HG03571 (cell line): ENCODE data around the gene SERGEF.

Experiments
- ATAC-seq: cut with Tn5 transposase; IDR thresholded peaks from one replicate; pipeline ENCODE4 v1.9.1; 2021; ENCODE audit not compliant: unreplicated experiment

The SERGEF gene

DNA sequence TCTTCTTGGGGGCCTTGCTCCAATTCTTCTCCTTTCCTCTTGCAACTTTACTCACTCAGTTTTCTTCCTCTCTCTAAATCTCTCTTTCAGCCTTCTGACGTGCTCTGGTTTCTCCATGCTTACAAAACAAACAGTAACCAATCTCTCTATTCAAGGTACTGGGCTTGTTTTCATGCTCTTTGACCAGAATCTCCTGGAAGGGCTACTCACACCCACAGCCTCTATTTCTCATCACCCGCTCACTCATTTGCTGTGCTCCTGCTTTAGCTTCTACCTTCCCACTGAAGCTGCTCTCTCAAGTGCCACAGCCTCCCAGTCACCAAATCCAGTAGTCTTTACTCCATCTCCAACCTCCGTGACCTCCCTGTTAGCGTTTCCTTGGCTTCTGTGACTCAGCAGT is 60.4 kb downstream of the SERGEF start:
- ATAC-seq: no peak

DNA sequence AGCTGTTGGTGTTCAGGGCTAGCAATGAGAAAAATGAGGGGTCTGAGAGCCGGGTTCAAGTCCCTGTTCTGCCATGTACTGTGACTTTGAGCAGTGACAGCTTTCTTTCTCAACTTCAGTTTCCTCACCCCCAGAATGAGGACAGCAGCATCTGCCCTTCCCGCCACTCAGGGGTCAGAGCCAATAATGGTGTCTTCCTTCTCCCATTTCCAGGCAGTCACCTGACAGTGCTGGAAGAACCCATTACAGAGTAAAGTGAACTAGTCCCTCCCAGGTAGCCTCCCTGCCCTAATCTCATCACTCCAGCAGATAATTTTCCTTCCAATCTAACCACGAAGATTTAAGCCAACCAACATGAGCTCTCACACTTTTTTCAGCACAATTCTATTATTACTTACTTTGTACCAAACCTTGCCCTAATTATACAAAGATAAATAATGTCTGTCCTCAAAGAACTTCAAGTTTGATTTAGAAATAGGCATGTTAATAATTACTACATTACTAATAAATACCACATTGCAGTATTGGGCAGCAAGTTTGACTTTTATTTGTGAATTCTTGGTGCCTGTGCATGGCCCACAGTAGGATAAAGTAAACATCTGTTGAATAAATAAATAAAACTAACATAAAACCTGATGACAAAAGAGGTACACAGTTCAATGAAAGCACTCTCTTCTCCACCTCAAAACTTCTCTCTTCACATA is 61.0 kb downstream of the SERGEF start:
- ATAC-seq: no peak

DNA sequence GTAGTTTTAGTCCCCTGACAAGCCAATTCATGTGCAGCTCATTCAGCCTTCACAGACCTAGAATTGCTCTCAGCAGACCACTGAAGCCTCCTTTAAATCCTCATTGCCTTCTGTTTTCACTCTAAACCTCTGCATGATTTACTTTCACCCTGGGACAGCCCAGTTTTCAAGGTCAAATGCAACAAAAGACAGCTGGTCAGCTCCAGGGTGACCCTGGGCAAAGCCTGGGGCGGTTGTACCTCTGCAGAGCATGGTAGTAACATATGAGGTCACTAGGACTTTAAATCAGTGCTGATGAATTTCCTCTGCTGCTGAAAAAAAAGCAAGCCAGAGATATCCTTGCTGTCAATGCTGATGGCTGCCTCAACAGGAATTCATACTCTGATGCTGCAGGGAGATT is 62.2 kb downstream of the SERGEF start:
- no peak for ATAC-seq

DNA sequence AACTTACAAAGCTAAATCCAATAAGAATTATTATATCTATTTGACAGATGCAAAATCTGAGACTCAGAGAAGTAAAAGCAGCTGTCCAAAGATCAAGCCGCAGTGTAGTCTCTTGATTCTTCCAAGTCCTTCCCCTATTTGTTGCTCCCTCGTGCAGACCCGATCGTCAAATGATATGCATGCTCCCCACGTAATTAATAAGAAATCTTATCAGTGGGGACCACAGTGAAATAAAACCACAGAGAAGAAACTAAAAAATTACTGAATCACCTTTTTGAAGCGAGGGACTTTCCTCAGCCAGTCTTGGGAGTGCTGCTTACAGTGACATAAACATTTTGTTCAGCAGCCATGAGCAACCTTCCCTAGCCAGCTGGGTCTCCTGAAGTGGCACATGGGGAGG is 64.6 kb downstream of the SERGEF start:
- no peak for ATAC-seq

DNA sequence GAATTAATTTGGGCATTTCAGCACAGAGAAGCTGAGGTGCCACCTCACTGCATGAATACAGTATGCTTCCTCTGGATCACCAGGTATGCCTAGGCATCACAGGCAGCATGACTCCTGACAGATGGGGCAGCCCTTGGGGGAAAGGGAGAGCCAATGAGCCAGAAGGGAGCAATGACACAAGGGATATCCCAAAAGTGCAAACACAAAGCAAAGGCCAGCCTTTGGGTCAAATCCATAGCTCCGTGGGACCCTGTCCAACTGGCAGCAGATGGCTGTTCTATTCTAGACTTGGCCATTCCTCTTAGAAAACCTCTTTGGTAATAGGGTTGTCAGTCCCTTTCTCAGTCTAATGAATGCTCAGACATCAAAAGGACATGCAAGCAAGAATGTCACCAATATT is 73.3 kb downstream of the SERGEF start:
- ATAC-seq: no peak

DNA sequence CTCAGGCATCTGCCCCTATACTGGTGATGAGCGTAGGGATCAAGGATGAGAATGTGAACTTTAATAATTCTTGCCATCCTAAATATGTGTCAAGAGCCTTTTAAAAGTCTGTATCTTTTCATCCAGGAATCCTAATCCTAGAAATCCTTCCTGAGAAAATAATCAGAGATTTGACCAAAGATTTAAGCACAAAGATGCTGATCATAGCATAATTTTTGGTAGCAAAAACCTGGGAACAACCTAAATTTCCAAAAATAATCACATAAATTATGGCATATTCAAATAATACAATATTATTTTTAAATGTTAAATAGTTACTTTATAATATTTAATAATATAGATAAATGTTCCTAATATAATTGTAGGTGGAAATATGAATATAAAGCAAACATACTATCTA is 76.1 kb downstream of the SERGEF start:
- ATAC-seq: no peak

DNA sequence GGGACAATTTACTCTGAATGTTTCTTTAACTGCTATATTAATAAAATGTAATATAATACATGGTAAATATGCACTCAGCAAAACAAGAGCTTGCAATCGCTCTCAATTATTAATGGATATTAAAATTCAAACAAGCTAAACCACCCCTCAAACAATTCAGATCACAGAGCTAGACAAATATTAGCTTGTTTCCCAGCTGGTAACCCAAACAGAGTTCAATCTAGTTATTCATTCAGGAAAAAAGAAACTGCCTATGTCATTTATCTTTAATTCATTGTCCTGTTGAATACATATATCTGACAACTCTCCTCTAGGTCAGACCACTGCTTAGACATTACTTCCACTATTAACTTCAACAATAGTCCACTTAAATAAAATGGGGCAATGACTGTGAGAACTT is 78.7 kb downstream of the SERGEF start:
- no peak for ATAC-seq

DNA sequence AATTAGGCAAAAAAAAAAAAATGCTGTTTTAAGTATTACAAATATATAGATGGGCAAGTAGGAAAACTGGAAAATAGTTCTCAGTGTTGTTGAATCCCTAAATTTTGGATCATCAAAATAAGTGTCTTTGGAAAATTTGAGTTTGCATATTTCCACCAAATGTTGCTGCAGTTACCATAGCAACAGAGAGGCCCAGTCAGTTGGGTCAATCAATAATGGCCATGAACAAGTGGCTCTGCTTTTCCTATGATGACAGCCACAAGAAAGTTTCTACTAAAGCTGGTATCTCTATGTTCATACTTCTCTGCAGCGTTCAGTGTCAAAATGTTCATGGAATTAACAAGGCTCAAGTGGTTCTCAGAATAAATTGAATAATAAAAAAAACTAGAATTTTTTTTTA is 79.1 kb downstream of the SERGEF start:
- no peak for ATAC-seq

DNA sequence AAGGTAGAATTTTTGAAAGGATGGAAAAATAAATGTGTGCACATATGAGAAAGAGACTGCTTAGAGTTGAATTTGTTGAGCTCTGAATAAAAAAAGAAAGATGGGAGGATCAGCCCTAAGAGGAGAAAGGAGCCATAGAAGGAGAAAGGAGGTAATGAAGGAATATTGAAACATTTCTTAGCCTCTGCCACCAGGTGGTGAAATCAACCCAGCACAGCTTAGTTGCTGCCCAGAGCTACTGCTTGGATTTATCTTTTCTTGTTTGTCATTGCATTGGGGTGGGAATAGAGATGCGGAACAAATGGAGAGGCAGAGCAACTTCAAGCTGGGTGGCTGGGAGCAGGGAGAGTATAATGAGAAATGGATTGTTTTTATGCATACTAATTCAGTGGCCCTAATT is 80.4 kb downstream of the SERGEF start:
- no peak for ATAC-seq

DNA sequence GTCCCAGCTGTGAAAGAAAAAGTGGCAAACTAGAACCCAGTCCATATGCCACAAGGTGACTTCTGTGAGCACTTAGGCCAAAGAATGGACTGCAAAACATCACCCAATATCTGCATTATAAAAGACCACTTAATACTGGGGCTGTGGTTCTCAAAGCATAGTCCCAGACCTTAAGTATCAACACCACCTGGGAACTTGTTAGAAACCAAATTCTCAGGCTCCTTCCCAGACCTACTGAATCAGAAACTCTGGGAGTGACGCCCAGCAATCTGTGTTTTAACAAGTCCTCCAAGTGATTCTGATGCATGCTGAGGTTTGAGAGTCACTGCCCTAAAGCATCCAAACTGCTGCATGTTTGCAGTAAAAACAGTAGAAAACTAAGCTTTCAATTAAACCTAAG is 81.3 kb downstream of the SERGEF start:
- no peak for ATAC-seq

DNA sequence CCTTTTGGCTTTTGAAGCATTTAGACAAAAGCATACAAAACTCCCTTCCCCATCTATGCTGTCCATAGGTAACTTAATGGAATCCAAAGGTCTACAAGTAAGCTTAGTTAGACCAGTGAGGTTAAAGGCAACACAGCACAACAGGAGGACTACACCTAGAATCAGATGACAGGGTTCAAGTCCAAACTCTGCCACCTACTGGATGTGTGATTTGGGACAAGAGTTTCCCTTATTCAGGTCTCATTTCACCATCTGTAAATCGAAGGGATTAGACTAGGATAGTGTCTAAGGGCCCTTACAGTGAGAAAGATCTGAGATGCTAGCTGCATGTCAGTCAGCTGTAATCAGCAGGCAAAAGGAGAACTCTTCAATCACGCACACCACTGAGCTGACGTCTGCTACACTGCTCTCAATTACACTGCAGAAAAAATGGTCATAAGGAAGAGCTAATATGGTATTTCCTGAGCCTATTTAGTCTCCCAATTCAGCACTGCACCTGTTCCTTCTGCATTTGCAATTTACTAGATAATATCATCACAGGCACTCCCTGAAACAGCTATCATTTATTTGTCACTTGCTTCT is 82.2 kb downstream of the SERGEF start:
- no peak for ATAC-seq

DNA sequence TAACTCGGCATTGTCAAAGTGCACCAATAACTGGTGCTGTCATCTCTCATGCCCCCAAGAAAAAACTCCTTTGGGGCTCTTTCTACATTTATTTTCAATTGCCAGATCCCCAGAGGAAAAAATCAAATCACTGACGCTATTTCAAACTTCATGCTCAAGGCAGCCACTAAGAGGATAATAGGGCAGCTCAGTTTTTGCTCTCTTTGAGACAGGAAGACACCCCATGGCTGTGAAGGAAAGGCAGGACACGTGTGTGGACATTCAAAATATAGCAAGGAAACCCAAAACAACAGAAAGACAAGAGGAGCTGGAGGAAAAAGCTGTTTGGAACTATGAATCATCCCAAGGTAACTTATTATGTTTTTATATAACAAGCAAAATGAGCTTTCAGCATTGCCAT is 83.7 kb downstream of the SERGEF start:
- no peak for ATAC-seq

DNA sequence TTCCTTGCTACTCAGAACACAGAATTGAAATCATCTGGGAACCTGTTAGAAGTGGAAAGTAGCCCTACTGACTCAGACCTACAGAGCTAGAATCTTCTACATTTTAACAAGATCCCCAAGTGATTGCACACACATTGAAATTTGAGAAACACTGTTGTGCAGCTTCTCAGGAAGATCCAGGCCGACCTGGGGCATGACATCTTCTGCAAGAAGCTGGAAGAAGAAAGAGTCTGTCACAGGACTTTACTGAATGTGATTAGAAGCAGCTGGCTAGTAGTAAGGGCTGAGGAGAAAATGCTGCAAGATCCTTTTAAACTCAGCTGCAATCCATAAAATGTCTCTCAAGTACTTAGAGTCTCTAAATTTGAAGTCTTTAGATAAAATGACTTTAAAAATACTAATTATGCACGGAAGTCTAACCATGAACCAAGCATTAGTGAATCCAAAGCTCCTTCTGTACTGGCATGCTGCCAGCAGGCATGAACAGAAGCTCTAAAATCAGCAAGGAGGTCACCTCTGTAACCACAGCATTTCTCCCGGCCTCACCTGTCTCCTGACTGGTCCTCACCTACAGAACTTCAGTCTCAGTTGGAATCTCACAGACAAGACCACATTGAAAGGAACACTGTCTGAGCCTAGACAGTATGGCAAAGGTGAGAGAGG is 85.0 kb downstream of the SERGEF start:
- no peak for ATAC-seq

DNA sequence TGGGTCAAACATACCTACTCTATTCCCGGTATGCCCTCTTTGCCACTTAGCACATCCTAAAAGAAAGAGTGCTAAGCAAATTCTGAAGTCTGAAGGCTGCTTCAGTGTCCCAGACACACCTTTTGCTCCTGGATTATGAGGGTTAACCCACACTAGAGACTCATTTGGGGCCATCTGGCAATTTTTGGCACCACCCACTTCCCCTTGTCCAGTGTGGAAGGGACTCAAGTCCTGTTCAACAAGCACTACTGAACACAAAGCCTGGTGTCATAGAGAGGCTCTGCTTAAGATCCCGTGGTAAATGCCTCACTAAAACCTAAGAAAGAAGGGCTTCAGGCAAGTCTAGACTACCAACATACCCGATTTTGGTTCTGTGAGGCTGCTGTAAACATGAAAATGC is 85.8 kb downstream of the SERGEF start:
- ATAC-seq: no peak

DNA sequence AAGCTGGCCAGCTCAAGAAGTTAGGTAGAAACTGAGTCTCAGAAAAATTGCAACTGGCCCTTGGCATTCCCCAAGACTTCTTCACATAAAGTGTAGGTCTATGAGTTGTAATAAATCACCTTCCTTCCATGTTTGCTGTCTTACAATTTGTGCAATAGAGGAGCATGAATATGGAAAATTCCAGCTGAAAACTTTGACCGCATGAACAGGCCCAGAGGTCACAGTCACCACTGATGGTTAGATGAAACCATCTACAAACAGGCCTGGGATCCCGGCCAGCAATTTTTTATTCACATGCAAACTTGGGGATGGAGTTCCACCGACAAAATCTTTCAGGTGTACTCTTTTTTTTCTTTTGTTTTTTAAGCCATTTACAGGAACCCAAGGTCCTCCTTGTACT is 88.1 kb downstream of the SERGEF start:
- ATAC-seq: no peak

DNA sequence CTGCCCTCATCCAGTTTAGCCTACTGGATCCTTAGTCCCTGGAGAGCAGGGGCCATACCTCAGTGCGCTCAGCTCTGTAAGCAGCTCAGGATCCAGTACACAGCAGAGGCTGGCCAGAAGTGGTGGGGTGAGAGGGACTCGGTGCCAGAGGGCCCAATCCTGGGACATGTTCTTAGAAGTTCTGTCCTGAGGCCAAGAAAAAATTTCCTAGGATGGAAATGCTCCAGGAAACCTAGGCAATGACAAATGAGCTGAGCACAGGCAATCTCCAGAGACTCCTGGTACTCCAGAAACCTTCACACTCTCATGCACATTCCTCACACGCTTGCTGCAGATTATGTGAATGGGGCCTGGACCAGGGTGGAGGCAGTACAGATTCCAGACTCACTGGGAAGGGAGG is 89.6 kb downstream of the SERGEF start:
- ATAC-seq: no peak

DNA sequence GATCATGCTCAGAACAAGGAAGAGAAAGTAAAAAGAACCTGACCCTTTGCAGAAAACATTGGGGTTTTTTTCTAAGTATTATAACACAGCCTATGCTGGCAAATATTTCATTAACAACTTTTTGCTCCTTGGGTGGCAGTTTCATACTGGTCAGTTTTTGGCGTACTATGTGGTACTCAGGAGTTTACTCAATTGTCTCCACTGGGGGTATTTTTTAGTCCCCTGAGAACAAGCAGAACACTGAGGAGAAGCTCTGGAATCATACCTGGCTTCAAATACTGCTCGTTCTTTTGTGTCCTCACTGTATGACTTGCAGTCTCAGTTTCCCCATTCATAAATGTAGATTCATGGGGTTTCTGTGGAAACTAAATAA is 90.4 kb downstream of the SERGEF start:
- ATAC-seq: no peak

DNA sequence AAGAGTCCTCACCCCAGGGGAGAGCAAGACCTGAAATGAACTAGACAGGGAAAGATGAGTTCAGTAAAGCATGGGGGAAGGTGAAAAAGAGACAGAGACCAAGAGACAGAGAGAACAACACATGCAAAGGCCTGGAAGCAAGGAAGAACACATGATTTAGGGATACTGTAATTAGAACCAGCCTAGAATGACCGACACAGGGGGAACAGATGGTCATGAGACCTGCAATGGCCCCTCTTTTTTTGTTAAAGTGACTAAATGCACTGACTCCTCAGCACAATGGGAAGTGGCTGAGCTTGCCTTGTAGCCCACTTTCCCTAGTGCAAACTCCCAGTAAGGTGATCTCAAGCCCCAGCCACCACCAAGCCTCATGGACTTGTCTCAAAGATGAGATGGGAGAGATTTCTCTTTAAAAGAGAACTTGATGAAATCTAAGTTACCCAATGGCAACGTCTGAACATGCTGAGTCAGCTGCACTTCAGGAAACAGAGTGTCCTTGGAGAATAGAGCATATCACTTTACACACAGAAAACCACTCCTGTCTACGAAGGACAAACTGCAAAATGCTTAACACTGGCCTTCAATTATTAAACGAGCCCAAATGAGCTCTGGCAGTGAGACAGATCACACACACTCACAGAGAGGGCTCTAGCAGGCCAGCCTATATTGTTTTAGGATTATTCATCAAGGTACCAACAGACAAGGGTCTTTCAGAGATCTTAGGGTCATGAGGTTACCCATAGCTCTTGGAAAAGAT is 91.0 kb downstream of the SERGEF start:
- no peak for ATAC-seq

DNA sequence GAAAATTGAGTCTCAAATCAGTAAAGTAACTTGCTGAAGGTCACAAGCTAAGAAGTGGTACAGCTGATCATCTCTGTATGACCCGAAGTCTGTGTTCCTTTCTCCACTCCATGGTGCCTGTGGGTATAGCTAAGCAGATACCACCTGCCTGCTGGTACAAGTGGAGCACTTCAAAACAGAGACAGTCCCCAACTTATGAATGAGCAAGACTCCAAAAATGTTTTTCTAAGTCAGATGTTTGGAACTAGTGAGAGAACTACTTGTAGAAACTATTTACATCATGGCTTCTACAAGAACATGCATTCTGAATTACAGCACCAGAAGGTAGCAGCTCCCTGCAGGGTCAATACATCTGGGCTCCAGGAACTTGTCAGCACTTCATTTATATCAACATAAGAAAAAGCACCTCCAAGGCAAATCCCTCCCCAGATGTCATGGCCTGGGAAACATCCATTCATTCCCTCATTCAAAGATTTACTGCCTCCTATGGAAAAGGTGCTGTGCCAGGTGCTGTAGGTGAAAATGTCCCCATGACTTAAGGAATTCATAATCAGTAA is 94.7 kb downstream of the SERGEF start:
- no peak for ATAC-seq

DNA sequence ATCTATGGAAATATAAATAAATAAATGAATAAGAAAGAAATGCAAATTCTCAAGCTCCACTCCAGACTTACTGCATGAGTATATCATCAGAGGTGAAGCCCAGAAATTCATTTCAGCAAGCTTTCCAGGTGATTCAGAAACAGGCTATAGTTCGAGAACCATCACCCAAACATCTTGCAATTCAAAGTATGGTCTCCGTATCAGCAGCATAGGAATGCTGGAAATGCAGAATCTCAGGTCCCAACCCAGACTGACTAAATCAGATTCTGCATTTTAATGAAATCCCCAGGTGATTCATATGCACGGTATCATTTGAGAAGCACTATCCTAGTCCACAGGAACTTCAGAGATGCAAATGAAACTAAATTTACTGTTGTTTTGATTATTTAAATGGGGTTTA is 95.3 kb downstream of the SERGEF start:
- ATAC-seq: no peak

DNA sequence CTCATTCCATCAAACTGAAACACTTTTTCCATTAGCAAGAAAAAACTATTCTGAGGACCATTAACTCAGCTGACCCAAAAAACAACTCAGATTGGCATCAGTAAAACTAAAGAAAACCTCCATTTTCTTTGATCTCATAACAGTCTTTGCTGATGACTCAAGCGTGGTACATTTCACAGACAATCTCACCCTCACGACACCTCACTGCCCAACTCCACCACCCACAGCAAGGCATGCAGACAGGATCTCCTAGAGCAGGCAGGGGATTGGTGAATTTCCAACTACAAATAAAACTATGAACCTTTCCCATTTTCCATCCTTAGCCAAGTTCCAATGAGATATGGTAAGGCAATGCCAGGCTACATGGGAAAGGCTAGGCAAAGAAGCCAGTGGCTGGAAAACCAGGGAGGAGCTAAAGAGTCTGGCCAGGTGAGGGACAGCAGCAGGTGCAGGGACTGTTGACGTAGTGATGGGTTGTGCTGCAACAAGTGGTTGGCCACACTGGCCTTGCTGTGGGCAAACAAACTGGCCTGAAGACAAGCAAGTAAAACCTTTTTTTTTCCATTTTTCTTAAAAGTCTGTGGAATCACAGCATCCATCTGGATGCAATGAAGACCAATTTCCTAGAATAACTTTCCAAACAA is 97.2 kb downstream of the SERGEF start:
- no peak for ATAC-seq
